K562 (cell line): ENCODE data around the gene HEATR3. TPM values are rescaled to one million over a fixed set of nuclear protein-coding genes. Genes with fewer than 3 reads are reported as not detected.
A peak's percentile ranks its signal among the peaks of the same experiment; 100 is the strongest.

Experiments
- CEBPG ChIP-seq, 3 experiments: fragments of 200-800 bp in 1 of 3; sonication (Bioruptor generic) in 1 of 3; sonication (generic) in 1 of 3; formaldehyde crosslinking in 1 of 3; IDR thresholded peaks in 2 of 3; conservative IDR thresholded peaks in 1 of 3; 2 replicates each; pipeline versions ENCODE4 v1.6.1 to v1.8.0; 2016 to 2022; ENCODE audit warnings: missing compliant biosample characterization in 2 of 3, missing genetic modification characterization in 2 of 3, mild to moderate bottlenecking in 1 of 3, missing genetic modification reagents in 1 of 3
- ERF ChIP-seq: fragments of 450-650 bp; formaldehyde crosslinking; IDR thresholded peaks from 2 replicates; pipeline ENCODE4 v1.4.0; 2020; ENCODE audit warnings: mild to moderate bottlenecking, mixed read lengths
- ETV6 ChIP-seq, 3 experiments: fragments of 150-350 bp in 1 of 3; sonication (generic) in 1 of 3; formaldehyde crosslinking in 1 of 3; IDR thresholded peaks; 2 replicates each; pipeline versions ENCODE4 v1.6.1 to v1.8.0; 2014 to 2022; ENCODE audit warnings: borderline replicate concordance in 2 of 3, low read depth in 2 of 3, antibody characterized with exemption in 1 of 3, low read length in 1 of 3, mild to moderate bottlenecking in 1 of 3, missing genetic modification reagents in 1 of 3
- HNRNPH1 ChIP-seq: fragments of 200-400 bp; formaldehyde crosslinking; optimal IDR thresholded peaks from 2 replicates; pipeline ENCODE3; 2017; ENCODE audit warnings: low read depth, mild to moderate bottlenecking, low read length, moderate library complexity
- HNRNPK ChIP-seq: fragments of 200-400 bp; formaldehyde crosslinking; IDR thresholded peaks from one replicate; pipeline ENCODE4 v1.6.1; 2018; ENCODE audit warnings: mild to moderate bottlenecking, low read depth, low read length; ENCODE audit not compliant: poor library complexity, severe bottlenecking
- IRF2 ChIP-seq: sonication (generic); formaldehyde crosslinking; IDR thresholded peaks from 2 replicates; pipeline ENCODE4 v1.8.1; 2022; ENCODE audit warnings: mild to moderate bottlenecking, missing genetic modification reagents
- LCOR ChIP-seq: sonication (generic); formaldehyde crosslinking; IDR thresholded peaks from 2 replicates; pipeline ENCODE4 v1.8.0; 2022; ENCODE audit warnings: mild to moderate bottlenecking, missing genetic modification reagents
- MYC ChIP-seq, 2 experiments: fragments of 250-450 bp in 1 of 2; sonication (Bioruptor Pico) in 1 of 2; IDR thresholded peaks; 2 replicates each; pipeline versions ENCODE4 v1.5.1 to v1.6.1; 2012 to 2021; ENCODE audit warnings: low read depth in 2 of 2, borderline replicate concordance in 1 of 2, improper control_type of control experiment in 1 of 2, low read length in 1 of 2, mild to moderate bottlenecking in 1 of 2, moderate library complexity in 1 of 2
- NCOA1 ChIP-seq: fragments of 450-650 bp; IDR thresholded peaks from 2 replicates; pipeline ENCODE4 v1.6.1; 2016; ENCODE audit warnings: low read depth
- NFIC ChIP-seq: fragments of 450-650 bp; IDR thresholded peaks from 2 replicates; pipeline ENCODE4 v1.6.1; 2017; ENCODE audit warnings: mild to moderate bottlenecking, inconsistent platforms
- NRF1 ChIP-seq, 2 experiments: fragments of 450-650 bp; IDR thresholded peaks in 1 of 2; conservative IDR thresholded peaks in 1 of 2; 2 replicates each; pipeline ENCODE4 v1.6.1; 2014; ENCODE audit warnings: mild to moderate bottlenecking in 2 of 2
- PHF8 ChIP-seq: fragments of 200-600 bp; sonication (generic); IDR thresholded peaks from 2 replicates; pipeline ENCODE4 v1.6.1; 2012; ENCODE audit warnings: mixed run types, mild to moderate bottlenecking, inconsistent platforms, low read length, moderate library complexity, borderline replicate concordance
- POLR2AphosphoS5 ChIP-seq: IDR thresholded peaks from 2 replicates; pipeline ENCODE4 v1.6.1; 2011; ENCODE audit warnings: mild to moderate bottlenecking, low read depth, low read length, moderate library complexity; ENCODE audit not compliant: control insufficient read depth, insufficient read depth
- POLR2H ChIP-seq: IDR thresholded peaks from 2 replicates; pipeline ENCODE4 v1.6.1; 2016; ENCODE audit warnings: missing genetic modification characterization, low read depth, mild to moderate bottlenecking, control low read depth, missing compliant biosample characterization, moderate library complexity
- RCOR1 ChIP-seq, 2 experiments: IDR thresholded peaks; 2 replicates each; pipeline ENCODE4 v1.6.1; 2012; ENCODE audit warnings: low read depth in 2 of 2, low read length in 2 of 2, borderline replicate concordance in 1 of 2, improper control_type of control experiment in 1 of 2
- SMARCC2 ChIP-seq: fragments of 450-650 bp; IDR thresholded peaks from 2 replicates; pipeline ENCODE4 v1.6.1; 2017; ENCODE audit warnings: antibody characterized with exemption, moderate library complexity, mild to moderate bottlenecking, low read depth
- SRSF9 ChIP-seq: fragments of 200-400 bp; formaldehyde crosslinking; IDR thresholded peaks from 2 replicates; pipeline ENCODE4 v1.6.1; 2017; ENCODE audit warnings: low read depth, low read length, borderline replicate concordance
- TCF7L2 ChIP-seq: fragments of 150-350 bp; IDR thresholded peaks from 2 replicates; pipeline ENCODE4 v1.6.1; 2016; ENCODE audit warnings: low read depth, mild to moderate bottlenecking, low read length, moderate library complexity
- THRAP3 ChIP-seq: fragments of 450-650 bp; IDR thresholded peaks from 2 replicates; pipeline ENCODE4 v1.6.1; 2016; ENCODE audit warnings: mild to moderate bottlenecking, inconsistent platforms, borderline replicate concordance
- ZBTB1 ChIP-seq: sonication (generic); formaldehyde crosslinking; IDR thresholded peaks from 2 replicates; pipeline ENCODE4 v1.8.1; 2023; ENCODE audit warnings: missing genetic modification reagents, low read depth, mild to moderate bottlenecking, borderline replicate concordance
- ZFX ChIP-seq: sonication (generic); formaldehyde crosslinking; IDR thresholded peaks from 2 replicates; pipeline ENCODE4 v1.8.0; 2022; ENCODE audit warnings: mild to moderate bottlenecking, missing genetic modification reagents, moderate library complexity
- ZNF316 ChIP-seq: fragments of 450-650 bp; IDR thresholded peaks from 2 replicates; pipeline ENCODE4 v1.6.1; 2016
- polyA plus RNA-seq, 8 experiments: library from polyadenylated mRNA; depleted of rRNA in 4 of 8; stranded (reverse) in 5 of 8; unstranded in 3 of 8; fragments of >200 nt; fragmentation: Nextera tagmentation in 2 of 8; fragmentation: Illumina TruSeq in 1 of 8; extraction: Ambion mirVana in 2 of 8; extraction: Trizol in 1 of 8; gene quantifications; 2 replicates each; pipeline versions ENCODE4 v1.2.1 to v1.2.3, GENCODE V29; 2011 to 2014; ENCODE audit warnings: inconsistent platforms in 1 of 8, missing spikeins in 1 of 8
- total RNA-seq, 7 experiments: library from RNA; depleted of rRNA in 6 of 7; stranded (reverse); fragments of >200 nt in 6 of 7; fragmentation: Illumina TruSeq in 2 of 7; extraction: Trizol in 2 of 7; gene quantifications; 2 replicates each; pipeline versions ENCODE4 v1.2.1 to v1.2.3, GENCODE V29; 2011 to 2021; ENCODE audit warnings: low replicate concordance in 1 of 7
- TF ChIP-seq, protein P1 (sequence below): fragments of 250-450 bp; sonication (Bioruptor Pico); IDR thresholded peaks from 2 replicates; pipeline ENCODE4 v1.9.0; 2021; ENCODE audit warnings: mild to moderate bottlenecking, inconsistent platforms

The HEATR3 gene
- total and polyA plus RNA-seq, 9 of the 15 experiments (the other 6 are each of a cell fraction or from before 2014, with no cell fraction given) = 1.7 to 30.2 (median 18.8) TPM

DNA sequence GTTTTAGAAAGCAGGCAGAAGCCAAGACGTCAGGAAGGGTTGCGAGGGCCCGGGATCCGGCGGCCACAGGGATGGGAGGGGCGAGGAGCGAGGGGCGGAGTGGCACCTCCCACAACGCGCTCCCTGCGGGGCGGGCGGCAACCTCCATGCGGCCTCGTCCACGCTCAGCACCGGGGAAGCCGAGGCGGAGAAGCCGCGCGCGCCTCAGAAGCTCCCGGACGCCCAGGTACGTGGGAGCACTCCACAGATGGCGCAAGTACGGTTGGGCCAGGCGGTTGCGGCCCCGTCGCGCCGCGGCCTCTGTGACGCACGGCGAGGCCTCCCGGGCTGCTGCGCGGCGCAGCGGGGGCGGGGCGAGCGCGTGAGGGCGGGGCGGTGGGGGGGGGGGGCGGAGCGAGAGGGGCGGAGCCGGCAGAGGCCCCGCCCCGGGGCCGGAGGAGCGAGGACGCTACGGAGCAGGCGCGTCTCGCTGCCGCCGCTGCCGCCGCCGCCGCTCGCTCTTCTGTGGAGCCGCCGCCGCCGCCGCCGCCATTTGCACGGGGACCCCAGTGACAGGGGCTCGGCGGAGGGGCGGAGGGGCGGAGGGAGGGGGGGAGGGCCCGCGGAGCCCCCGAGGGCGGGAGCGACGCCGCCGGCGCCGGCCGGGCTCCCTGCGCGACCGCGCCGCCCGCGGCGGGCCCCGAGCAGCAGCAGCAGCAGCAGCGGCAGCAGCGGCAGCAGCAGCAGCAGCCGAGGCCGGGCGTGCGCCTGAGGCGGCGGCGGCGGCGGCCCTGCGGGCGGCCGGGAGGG is 87.2 kb downstream of the HEATR3 start, which contains the start of gene TENT4B (continued):
- TF ChIP-seq TCF7L2 (no peak), ZFX (CRISPR knock-in tag) (peak; percentile 97), IRF2 (no peak), LCOR (no peak), THRAP3 (no peak), CEBPG (CRISPR knock-in tag; IDR thresholded peaks at IDR 0.05) (0 out of 2 replicates have a peak, but pooled peaks have one; percentile 43), CEBPG (tag; conservative IDR thresholded peaks at IDR 0.05 in 1 of 2, IDR thresholded peaks at IDR 0.05 in 1 of 2) (no peak), NRF1 (conservative IDR thresholded peaks at IDR 0.05 in 1 of 2, IDR thresholded peaks at IDR 0.05 in 1 of 2) (peak; percentile 73 to 77), SRSF9 (no peak), PHF8 (peak; percentile 96), RCOR1 (IDR thresholded peaks at IDR 0.05; ENCODE audit: borderline replicate concordance in 1 of 2, low read depth in 2 of 2, low read length in 2 of 2) (peak in 1 of 2 experiments; percentile 2; a peak in 1 of 4 replicates), ERF (CRISPR knock-in tag) (peak; percentile 68; the same call in 1 of the 2 replicates), HNRNPH1 (no peak), ETV6 (IDR thresholded peaks at IDR 0.05; ENCODE audit: borderline replicate concordance in 1 of 2, low read depth in 2 of 2, low read length in 1 of 2) (no peak), ETV6 (CRISPR knock-in tag; IDR thresholded peaks at IDR 0.05; ENCODE audit: borderline replicate concordance) (0 out of 2 replicates have a peak, but pooled peaks have one; percentile 34), HNRNPK (peak; percentile 6), ZNF316 (peak; percentile 65; the same call in 1 of the 2 replicates), MYC (IDR thresholded peaks at IDR 0.05; ENCODE audit: low read depth, low read length) (peak; percentile 84), MYC (CRISPR knock-in tag; IDR thresholded peaks at IDR 0.05; ENCODE audit: borderline replicate concordance, low read depth) (no peak), ZBTB1 (peak; percentile 33; the same call in 1 of the 2 replicates), POLR2H (tag) (peak; percentile 11), NFIC (peak; percentile 56; the same call in 1 of the 2 replicates), POLR2AphosphoS5 (peak; percentile 62; the same call in 1 of the 2 replicates), SMARCC2 (no peak), NCOA1 (no peak)
- TF ChIP-seq, protein P1, sequence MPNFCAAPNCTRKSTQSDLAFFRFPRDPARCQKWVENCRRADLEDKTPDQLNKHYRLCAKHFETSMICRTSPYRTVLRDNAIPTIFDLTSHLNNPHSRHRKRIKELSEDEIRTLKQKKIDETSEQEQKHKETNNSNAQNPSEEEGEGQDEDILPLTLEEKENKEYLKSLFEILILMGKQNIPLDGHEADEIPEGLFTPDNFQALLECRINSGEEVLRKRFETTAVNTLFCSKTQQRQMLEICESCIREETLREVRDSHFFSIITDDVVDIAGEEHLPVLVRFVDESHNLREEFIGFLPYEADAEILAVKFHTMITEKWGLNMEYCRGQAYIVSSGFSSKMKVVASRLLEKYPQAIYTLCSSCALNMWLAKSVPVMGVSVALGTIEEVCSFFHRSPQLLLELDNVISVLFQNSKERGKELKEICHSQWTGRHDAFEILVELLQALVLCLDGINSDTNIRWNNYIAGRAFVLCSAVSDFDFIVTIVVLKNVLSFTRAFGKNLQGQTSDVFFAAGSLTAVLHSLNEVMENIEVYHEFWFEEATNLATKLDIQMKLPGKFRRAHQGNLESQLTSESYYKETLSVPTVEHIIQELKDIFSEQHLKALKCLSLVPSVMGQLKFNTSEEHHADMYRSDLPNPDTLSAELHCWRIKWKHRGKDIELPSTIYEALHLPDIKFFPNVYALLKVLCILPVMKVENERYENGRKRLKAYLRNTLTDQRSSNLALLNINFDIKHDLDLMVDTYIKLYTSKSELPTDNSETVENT (CRISPR knock-in tag) = peak; percentile 72; the same call in 1 of the 2 replicates
